SK-N-SH treated with all-trans-retinoic acid at 6 μM for 48 hours (cell line): ENCODE data around the gene BBS1.

ENCODE experiments used
- BACH2 ChIP-seq: fragments of 250-450 bp; sonication (Bioruptor Pico); IDR thresholded peaks from 2 replicates; pipeline ENCODE4 v1.9.0; 2021; ENCODE audit warnings: mild to moderate bottlenecking, borderline replicate concordance
- CREB5 ChIP-seq: fragments of 250-450 bp; sonication (Bioruptor Pico); IDR thresholded peaks from 2 replicates; pipeline ENCODE4 v1.5.1; 2020; ENCODE audit warnings: low read depth, mild to moderate bottlenecking, moderate library complexity
- ESRRG ChIP-seq: fragments of 250-450 bp; sonication (Bioruptor Pico); IDR thresholded peaks from 2 replicates; pipeline ENCODE4 v1.6.1; 2021; ENCODE audit warnings: mild to moderate bottlenecking
- GLIS3 ChIP-seq: fragments of 250-450 bp; sonication (Bioruptor Pico); IDR thresholded peaks from 2 replicates; pipeline ENCODE4 v1.5.0; 2020; ENCODE audit warnings: mild to moderate bottlenecking, moderate library complexity
- RARB ChIP-seq: fragments of 250-450 bp; sonication (Bioruptor Pico); IDR thresholded peaks from 2 replicates; pipeline ENCODE4 v1.8.0; 2021; ENCODE audit warnings: mild to moderate bottlenecking, moderate library complexity
- TCF4 ChIP-seq: fragments of 250-450 bp; sonication (Bioruptor Pico); IDR thresholded peaks from 2 replicates; pipeline ENCODE4 v1.8.0; 2021; ENCODE audit warnings: mild to moderate bottlenecking, moderate library complexity, borderline replicate concordance
- ZNF70 ChIP-seq: fragments of 450-650 bp; formaldehyde crosslinking; IDR thresholded peaks from 2 replicates; pipeline ENCODE4 v1.5.0; 2020; ENCODE audit warnings: mild to moderate bottlenecking, moderate library complexity
- ZNF8 ChIP-seq: fragments of 450-650 bp; formaldehyde crosslinking; IDR thresholded peaks from 2 replicates; pipeline ENCODE4 v1.5.0; 2020; ENCODE audit warnings: mild to moderate bottlenecking, moderate library complexity
- TF ChIP-seq, protein P1 (sequence below): fragments of 250-450 bp; sonication (Bioruptor Pico); IDR thresholded peaks from 2 replicates; pipeline ENCODE4 v1.8.0; 2020; ENCODE audit warnings: mild to moderate bottlenecking, moderate library complexity, borderline replicate concordance
- TF ChIP-seq, protein P2 (sequence below): fragments of 250-450 bp; sonication (Bioruptor Pico); IDR thresholded peaks from 2 replicates; pipeline ENCODE4 v1.8.0; 2021; ENCODE audit warnings: low read depth, mild to moderate bottlenecking, moderate library complexity, borderline replicate concordance
- TF ChIP-seq, protein P3 (sequence below): fragments of 250-450 bp; sonication (Bioruptor Pico); IDR thresholded peaks from 2 replicates; pipeline ENCODE4 v1.5.0; 2020; ENCODE audit warnings: mild to moderate bottlenecking, moderate library complexity

DNA sequence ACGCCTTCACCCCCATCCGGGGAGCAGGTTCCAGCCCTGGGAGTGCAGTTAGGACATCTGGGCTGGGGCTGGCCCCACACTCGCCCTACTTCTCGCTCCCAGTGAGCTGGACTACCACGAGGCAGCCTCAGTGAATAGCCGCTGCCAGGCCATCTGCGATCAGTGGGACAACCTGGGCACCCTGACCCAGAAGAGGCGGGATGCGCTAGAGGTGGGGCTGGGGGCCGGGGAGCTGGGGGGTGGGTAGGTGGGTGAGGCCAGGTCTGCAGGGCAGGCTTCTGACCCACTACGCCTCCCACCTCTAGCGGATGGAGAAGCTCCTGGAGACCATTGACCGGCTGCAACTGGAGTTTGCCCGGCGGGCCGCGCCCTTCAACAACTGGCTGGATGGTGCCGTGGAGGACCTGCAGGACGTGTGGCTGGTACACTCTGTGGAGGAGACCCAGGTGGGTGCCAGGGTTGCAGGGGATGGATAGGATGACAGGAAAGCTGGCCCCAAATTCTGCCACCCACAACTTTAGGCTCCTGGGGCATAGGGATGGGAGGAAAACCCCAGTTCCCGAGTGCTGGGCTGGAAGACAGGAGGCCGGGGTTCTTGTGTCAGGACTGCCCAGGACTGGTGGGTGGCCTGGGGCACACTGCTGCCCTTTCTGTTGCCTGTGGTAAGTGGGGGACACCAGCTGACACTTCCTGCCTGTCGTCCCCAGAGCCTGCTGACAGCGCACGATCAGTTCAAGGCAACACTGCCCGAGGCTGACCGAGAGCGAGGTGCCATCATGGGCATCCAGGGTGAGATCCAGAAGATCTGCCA is 49.6 kb downstream of the BBS1 start:
- TF ChIP-seq ZNF70 (CRISPR knock-in tag) (no peak), CREB5 (CRISPR knock-in tag) (no peak), GLIS3 (no peak), BACH2 (CRISPR knock-in tag) (no peak), TCF4 (CRISPR knock-in tag) (no peak), ZNF8 (CRISPR knock-in tag) (no peak), RARB (CRISPR knock-in tag) (no peak), ESRRG (CRISPR knock-in tag) (no peak)
- TF ChIP-seq, protein P1, sequence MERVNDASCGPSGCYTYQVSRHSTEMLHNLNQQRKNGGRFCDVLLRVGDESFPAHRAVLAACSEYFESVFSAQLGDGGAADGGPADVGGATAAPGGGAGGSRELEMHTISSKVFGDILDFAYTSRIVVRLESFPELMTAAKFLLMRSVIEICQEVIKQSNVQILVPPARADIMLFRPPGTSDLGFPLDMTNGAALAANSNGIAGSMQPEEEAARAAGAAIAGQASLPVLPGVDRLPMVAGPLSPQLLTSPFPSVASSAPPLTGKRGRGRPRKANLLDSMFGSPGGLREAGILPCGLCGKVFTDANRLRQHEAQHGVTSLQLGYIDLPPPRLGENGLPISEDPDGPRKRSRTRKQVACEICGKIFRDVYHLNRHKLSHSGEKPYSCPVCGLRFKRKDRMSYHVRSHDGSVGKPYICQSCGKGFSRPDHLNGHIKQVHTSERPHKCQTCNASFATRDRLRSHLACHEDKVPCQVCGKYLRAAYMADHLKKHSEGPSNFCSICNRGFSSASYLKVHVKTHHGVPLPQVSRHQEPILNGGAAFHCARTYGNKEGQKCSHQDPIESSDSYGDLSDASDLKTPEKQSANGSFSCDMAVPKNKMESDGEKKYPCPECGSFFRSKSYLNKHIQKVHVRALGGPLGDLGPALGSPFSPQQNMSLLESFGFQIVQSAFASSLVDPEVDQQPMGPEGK (CRISPR knock-in tag) = no peak
- TF ChIP-seq, protein P2, sequence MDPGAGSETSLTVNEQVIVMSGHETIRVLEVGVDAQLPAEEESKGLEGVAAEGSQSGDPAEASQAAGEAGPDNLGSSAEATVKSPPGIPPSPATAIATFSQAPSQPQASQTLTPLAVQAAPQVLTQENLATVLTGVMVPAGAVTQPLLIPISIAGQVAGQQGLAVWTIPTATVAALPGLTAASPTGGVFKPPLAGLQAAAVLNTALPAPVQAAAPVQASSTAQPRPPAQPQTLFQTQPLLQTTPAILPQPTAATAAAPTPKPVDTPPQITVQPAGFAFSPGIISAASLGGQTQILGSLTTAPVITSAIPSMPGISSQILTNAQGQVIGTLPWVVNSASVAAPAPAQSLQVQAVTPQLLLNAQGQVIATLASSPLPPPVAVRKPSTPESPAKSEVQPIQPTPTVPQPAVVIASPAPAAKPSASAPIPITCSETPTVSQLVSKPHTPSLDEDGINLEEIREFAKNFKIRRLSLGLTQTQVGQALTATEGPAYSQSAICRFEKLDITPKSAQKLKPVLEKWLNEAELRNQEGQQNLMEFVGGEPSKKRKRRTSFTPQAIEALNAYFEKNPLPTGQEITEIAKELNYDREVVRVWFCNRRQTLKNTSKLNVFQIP (CRISPR knock-in tag) = no peak
- TF ChIP-seq, protein P3, sequence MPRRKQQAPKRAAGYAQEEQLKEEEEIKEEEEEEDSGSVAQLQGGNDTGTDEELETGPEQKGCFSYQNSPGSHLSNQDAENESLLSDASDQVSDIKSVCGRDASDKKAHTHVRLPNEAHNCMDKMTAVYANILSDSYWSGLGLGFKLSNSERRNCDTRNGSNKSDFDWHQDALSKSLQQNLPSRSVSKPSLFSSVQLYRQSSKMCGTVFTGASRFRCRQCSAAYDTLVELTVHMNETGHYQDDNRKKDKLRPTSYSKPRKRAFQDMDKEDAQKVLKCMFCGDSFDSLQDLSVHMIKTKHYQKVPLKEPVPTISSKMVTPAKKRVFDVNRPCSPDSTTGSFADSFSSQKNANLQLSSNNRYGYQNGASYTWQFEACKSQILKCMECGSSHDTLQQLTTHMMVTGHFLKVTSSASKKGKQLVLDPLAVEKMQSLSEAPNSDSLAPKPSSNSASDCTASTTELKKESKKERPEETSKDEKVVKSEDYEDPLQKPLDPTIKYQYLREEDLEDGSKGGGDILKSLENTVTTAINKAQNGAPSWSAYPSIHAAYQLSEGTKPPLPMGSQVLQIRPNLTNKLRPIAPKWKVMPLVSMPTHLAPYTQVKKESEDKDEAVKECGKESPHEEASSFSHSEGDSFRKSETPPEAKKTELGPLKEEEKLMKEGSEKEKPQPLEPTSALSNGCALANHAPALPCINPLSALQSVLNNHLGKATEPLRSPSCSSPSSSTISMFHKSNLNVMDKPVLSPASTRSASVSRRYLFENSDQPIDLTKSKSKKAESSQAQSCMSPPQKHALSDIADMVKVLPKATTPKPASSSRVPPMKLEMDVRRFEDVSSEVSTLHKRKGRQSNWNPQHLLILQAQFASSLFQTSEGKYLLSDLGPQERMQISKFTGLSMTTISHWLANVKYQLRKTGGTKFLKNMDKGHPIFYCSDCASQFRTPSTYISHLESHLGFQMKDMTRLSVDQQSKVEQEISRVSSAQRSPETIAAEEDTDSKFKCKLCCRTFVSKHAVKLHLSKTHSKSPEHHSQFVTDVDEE = no peak
